VCaP (cell line): ENCODE measurements around the gene RASA3.

Source experiments
- H3K27ac ChIP-seq: fragments of 450-650 bp; 2 replicates; pipeline ENCODE4 v1.5.1; 2017
- TF ChIP-seq, protein P1 (sequence below): fragments of 450-650 bp; conservative IDR thresholded peaks from 2 replicates; pipeline ENCODE4 v1.5.1; 2017; ENCODE audit warnings: mild to moderate bottlenecking, moderate library complexity

RASA3 gene

DNA sequence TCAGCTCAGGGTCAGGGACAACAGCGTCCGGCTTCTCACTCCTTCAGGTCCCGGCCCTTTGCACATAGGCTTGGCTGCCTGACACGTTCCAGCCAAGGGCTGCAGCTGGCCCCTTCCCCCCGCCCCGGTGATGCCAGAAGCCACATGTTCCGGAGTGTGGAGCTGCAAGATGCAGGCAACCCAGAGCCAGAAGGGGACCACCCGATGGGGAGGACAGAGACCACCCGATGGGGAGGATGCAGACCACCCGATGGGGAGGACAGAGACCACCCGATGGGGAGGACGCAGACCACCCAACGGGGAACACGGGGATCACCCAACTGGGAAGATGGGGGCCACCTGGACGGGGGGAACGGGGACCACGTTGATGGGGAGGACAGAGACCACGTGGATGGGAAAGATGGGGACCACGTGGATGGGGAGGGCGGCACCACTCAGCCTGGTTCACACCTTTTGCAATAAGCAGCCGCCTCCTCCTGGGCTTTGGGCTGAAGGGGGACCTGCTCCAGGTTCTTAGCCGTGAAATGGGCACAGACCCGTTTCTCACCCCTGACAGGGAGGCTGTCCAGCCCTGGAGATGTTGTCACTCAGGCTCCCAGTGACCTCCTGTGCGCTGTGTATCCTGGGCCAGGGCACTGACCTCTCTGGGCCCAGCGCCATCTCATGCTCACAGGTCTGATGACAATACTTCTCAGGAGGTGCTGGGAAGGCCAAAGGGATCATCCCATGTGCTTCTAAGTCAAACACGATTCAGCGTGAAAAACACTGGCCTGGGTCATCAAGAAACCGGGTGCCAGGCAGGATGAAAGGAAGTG, 193.1 kb downstream of the RASA3 start:
- TF ChIP-seq, protein P1, sequence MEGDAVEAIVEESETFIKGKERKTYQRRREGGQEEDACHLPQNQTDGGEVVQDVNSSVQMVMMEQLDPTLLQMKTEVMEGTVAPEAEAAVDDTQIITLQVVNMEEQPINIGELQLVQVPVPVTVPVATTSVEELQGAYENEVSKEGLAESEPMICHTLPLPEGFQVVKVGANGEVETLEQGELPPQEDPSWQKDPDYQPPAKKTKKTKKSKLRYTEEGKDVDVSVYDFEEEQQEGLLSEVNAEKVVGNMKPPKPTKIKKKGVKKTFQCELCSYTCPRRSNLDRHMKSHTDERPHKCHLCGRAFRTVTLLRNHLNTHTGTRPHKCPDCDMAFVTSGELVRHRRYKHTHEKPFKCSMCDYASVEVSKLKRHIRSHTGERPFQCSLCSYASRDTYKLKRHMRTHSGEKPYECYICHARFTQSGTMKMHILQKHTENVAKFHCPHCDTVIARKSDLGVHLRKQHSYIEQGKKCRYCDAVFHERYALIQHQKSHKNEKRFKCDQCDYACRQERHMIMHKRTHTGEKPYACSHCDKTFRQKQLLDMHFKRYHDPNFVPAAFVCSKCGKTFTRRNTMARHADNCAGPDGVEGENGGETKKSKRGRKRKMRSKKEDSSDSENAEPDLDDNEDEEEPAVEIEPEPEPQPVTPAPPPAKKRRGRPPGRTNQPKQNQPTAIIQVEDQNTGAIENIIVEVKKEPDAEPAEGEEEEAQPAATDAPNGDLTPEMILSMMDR = no peak
- no peak overlapping the region for H3K27ac ChIP-seq

GRCh38 chr13:113938716-113939115, 193.7 kb downstream of the RASA3 start:
- H3K27ac ChIP-seq = no peak overlapping the region
- TF ChIP-seq, protein P1 = no peak

DNA sequence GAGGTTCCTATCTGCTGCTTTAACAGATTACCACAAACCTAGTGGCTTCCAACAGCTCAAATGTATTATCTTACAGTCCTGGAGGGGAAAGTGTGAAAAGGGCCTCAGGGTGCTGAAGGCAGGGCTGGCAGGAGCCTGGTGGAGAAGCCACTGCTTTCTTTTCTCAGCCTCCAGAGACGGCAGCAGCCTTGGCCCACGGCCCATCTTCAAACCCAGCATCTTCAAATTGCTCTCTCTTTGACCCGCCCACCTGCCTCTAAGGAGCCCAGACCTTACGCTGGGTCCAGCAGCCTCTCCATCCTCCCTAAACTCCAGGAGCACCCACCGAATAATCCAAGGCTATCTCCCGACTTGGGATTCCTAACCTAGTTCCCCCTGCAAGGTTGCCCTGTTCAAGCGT, 194.2 kb downstream of the RASA3 start:
- TF ChIP-seq, protein P1 = no peak
- H3K27ac ChIP-seq = no peak overlapping the region

DNA sequence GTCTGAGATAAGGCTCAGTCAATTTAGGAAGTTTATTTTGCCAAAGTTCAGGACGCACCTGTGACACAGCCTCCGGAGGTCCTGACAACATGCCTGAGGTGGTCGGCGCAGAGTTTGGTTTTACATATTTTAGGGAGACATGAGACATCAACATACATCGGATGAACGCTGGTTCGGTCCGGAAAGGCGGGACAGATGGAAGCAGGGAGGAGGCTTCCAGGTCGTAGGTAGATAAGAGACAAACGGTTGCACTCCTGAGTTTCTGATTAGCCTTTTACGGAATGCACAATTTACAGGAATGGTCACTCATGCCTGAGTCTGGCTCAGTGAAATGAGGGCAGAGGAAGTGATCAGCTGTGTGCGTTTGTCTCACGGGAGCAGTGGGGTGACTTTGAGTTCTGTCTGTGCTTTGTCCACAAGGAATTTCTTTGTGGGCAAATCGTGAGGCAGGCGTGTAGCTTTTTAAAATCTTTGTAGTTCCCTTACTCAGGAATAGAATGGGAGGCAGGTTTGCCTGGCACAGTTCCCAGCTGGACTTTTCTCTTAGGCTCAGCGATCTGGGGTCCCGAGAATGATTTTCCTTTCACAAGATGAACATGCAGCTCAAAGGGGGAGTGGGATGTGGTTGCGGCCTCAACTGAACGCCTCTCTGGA, 194.8 kb downstream of the RASA3 start:
- H3K27ac ChIP-seq = no peak overlapping the region
- TF ChIP-seq, protein P1 = no peak

GRCh38 chr13:113937073-113937472, 195.3 kb downstream of the RASA3 start:
- TF ChIP-seq, protein P1 = no peak
- no peak overlapping the region for H3K27ac ChIP-seq

DNA sequence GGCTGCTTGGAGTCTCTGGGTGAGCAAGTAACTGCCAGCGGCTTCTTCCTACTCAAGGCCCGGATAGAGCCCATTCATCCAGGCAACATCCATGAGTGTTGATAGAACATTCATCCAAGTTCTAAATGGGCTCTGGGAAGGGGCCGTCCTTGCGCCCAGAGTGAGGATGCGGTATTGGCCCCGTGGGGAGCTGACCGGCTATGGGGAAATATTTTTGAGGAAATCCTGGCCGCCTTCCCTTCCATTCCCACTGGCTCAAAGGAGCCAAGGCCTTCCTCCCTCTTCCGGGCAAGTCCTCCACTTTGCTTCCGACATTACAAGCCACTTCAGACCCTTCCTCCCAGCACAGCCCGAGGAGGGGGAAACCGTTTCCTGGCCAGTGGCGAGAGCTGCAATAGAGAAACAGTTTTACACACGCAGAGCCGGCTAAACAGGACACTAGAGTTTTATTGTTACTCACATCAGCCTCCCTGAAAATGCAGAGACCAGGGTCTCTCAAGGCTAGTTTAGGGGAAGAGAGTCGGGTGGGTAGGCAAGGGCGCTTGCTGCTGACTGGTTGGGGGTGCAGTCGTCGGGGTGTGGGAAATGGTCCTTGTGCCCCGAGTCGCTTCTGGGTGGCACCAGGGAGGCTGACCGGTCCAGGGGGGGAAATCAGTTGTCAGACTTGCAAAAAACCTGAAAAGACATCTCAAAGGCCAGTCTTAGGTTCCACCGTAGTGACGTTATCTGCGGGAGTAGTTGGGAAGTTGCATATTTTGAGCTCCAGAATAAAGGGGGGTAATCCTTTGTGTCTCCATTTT, 196.1 kb downstream of the RASA3 start:
- no peak overlapping the region for H3K27ac ChIP-seq
- TF ChIP-seq, protein P1 = no peak
